ENCODE measurements around the gene WAC.

DNA sequence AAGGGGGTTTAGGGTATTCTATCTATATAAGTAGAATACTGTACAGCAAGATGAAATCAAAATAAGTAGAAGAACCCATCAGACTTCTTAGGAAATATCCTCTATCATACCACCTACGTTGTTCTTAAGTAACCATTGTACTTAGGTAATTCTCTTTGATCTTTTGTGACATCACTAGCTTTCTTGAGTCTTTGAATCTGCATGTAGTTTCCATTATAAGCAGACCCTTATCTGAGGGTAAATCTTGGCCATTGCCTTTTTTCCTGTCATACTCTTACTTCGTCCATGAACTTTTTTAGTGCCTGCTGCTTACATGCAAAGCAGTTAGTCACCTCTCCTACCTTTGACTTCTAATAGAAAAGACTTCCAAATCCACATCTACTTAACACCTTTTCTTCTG, 49.0 kb downstream of the WAC start:
- no peak for TF ChIP-seq POLR2AphosphoS5 (IDR thresholded peaks at IDR 0.05; ENCODE audit: low read depth)
- TF ChIP-seq, protein P1, sequence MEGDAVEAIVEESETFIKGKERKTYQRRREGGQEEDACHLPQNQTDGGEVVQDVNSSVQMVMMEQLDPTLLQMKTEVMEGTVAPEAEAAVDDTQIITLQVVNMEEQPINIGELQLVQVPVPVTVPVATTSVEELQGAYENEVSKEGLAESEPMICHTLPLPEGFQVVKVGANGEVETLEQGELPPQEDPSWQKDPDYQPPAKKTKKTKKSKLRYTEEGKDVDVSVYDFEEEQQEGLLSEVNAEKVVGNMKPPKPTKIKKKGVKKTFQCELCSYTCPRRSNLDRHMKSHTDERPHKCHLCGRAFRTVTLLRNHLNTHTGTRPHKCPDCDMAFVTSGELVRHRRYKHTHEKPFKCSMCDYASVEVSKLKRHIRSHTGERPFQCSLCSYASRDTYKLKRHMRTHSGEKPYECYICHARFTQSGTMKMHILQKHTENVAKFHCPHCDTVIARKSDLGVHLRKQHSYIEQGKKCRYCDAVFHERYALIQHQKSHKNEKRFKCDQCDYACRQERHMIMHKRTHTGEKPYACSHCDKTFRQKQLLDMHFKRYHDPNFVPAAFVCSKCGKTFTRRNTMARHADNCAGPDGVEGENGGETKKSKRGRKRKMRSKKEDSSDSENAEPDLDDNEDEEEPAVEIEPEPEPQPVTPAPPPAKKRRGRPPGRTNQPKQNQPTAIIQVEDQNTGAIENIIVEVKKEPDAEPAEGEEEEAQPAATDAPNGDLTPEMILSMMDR (conservative IDR thresholded peaks at IDR 0.05; ENCODE audit: low read depth in 2 of 2) = no peak
- TF ChIP-seq, protein P2, sequence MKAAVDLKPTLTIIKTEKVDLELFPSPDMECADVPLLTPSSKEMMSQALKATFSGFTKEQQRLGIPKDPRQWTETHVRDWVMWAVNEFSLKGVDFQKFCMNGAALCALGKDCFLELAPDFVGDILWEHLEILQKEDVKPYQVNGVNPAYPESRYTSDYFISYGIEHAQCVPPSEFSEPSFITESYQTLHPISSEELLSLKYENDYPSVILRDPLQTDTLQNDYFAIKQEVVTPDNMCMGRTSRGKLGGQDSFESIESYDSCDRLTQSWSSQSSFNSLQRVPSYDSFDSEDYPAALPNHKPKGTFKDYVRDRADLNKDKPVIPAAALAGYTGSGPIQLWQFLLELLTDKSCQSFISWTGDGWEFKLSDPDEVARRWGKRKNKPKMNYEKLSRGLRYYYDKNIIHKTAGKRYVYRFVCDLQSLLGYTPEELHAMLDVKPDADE (IDR thresholded peaks at IDR 0.05) = no peak
- no peak for TF ChIP-seq ZNF114 (CRISPR knock-in tag; IDR thresholded peaks at IDR 0.05)
- TF ChIP-seq EZH2 (IDR thresholded peaks at IDR 0.05; ENCODE audit: low read depth, unreplicated experiment) = no peak
- TF ChIP-seq CREB1 (CRISPR knock-in tag; IDR thresholded peaks at IDR 0.05; ENCODE audit: low read depth) = no peak
- TF ChIP-seq ZNF331 (CRISPR knock-in tag; IDR thresholded peaks at IDR 0.05; ENCODE audit: low read depth) = no peak
- no peak for TF ChIP-seq JUNB (IDR thresholded peaks at IDR 0.05; ENCODE audit: unreplicated experiment)
- TF ChIP-seq EZH2phosphoT487 (IDR thresholded peaks at IDR 0.05; ENCODE audit: unreplicated experiment) = no peak
- no peak for TF ChIP-seq NANOG (IDR thresholded peaks at IDR 0.05; ENCODE audit: borderline replicate concordance)
- TF ChIP-seq, protein P3, sequence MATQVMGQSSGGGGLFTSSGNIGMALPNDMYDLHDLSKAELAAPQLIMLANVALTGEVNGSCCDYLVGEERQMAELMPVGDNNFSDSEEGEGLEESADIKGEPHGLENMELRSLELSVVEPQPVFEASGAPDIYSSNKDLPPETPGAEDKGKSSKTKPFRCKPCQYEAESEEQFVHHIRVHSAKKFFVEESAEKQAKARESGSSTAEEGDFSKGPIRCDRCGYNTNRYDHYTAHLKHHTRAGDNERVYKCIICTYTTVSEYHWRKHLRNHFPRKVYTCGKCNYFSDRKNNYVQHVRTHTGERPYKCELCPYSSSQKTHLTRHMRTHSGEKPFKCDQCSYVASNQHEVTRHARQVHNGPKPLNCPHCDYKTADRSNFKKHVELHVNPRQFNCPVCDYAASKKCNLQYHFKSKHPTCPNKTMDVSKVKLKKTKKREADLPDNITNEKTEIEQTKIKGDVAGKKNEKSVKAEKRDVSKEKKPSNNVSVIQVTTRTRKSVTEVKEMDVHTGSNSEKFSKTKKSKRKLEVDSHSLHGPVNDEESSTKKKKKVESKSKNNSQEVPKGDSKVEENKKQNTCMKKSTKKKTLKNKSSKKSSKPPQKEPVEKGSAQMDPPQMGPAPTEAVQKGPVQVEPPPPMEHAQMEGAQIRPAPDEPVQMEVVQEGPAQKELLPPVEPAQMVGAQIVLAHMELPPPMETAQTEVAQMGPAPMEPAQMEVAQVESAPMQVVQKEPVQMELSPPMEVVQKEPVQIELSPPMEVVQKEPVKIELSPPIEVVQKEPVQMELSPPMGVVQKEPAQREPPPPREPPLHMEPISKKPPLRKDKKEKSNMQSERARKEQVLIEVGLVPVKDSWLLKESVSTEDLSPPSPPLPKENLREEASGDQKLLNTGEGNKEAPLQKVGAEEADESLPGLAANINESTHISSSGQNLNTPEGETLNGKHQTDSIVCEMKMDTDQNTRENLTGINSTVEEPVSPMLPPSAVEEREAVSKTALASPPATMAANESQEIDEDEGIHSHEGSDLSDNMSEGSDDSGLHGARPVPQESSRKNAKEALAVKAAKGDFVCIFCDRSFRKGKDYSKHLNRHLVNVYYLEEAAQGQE (IDR thresholded peaks at IDR 0.05; ENCODE audit: unreplicated experiment) = no peak
- TF ChIP-seq STAT1 (IDR thresholded peaks at IDR 0.05; ENCODE audit: unreplicated experiment) = no peak
- TF ChIP-seq, protein P4, sequence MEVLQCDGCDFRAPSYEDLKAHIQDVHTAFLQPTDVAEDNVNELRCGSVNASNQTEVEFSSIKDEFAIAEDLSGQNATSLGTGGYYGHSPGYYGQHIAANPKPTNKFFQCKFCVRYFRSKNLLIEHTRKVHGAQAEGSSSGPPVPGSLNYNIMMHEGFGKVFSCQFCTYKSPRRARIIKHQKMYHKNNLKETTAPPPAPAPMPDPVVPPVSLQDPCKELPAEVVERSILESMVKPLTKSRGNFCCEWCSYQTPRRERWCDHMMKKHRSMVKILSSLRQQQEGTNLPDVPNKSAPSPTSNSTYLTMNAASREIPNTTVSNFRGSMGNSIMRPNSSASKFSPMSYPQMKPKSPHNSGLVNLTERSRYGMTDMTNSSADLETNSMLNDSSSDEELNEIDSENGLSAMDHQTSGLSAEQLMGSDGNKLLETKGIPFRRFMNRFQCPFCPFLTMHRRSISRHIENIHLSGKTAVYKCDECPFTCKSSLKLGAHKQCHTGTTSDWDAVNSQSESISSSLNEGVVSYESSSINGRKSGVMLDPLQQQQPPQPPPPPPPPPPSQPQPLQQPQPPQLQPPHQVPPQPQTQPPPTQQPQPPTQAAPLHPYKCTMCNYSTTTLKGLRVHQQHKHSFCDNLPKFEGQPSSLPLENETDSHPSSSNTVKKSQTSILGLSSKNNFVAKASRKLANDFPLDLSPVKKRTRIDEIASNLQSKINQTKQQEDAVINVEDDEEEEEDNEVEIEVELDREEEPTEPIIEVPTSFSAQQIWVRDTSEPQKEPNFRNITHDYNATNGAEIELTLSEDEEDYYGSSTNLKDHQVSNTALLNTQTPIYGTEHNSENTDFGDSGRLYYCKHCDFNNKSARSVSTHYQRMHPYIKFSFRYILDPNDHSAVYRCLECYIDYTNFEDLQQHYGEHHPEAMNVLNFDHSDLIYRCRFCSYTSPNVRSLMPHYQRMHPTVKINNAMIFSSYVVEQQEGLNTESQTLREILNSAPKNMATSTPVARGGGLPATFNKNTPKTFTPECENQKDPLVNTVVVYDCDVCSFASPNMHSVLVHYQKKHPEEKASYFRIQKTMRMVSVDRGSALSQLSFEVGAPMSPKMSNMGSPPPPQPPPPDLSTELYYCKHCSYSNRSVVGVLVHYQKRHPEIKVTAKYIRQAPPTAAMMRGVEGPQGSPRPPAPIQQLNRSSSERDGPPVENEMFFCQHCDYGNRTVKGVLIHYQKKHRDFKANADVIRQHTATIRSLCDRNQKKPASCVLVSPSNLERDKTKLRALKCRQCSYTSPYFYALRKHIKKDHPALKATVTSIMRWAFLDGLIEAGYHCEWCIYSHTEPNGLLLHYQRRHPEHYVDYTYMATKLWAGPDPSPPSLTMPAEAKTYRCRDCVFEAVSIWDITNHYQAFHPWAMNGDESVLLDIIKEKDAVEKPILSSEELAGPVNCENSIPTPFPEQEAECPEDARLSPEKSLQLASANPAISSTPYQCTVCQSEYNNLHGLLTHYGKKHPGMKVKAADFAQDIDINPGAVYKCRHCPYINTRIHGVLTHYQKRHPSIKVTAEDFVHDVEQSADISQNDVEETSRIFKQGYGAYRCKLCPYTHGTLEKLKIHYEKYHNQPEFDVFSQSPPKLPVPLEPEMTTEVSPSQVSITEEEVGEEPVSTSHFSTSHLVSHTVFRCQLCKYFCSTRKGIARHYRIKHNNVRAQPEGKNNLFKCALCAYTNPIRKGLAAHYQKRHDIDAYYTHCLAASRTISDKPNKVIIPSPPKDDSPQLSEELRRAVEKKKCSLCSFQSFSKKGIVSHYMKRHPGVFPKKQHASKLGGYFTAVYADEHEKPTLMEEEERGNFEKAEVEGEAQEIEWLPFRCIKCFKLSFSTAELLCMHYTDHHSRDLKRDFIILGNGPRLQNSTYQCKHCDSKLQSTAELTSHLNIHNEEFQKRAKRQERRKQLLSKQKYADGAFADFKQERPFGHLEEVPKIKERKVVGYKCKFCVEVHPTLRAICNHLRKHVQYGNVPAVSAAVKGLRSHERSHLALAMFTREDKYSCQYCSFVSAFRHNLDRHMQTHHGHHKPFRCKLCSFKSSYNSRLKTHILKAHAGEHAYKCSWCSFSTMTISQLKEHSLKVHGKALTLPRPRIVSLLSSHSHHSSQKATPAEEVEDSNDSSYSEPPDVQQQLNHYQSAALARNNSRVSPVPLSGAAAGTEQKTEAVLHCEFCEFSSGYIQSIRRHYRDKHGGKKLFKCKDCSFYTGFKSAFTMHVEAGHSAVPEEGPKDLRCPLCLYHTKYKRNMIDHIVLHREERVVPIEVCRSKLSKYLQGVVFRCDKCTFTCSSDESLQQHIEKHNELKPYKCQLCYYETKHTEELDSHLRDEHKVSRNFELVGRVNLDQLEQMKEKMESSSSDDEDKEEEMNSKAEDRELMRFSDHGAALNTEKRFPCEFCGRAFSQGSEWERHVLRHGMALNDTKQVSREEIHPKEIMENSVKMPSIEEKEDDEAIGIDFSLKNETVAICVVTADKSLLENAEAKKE (CRISPR knock-in tag; IDR thresholded peaks at IDR 0.05) = no peak
